SK-N-SH (cell line): ENCODE measurements around the gene KPRP. TPM values are rescaled to one million over a fixed set of nuclear protein-coding genes. Genes with fewer than 3 reads are reported as not detected.

Source experiments
- CTCF ChIA-PET: fragments of 300-600, 350-600 bp; formaldehyde crosslinking; extraction: SDS; loops from one replicate; lab custom pipeline; 2021; lab: Yijun Ruan, JAX
- POLR2A ChIA-PET: fragments of 350-600 bp; sonication (Branson Sonifier 250); formaldehyde crosslinking; extraction: SDS; loops from one replicate; lab custom pipeline; 2020; ENCODE audit warnings: antibody characterized with exemption, inconsistent platforms; lab: Yijun Ruan, JAX
- DNase-seq: peaks from one replicate; pipeline ENCODE4 v3.0.0; 2012
- H2AFZ ChIP-seq: fragments of 200-600 bp; sonication (generic); 2 replicates; pipeline ENCODE4 v1.8.1; 2016; ENCODE audit warnings: antibody characterized with exemption, mild to moderate bottlenecking, low read depth
- H3F3A ChIP-seq: fragments of 200-600 bp; sonication (generic); replicated peaks from 2 replicates; pipeline ENCODE3; 2016; ENCODE audit warnings: antibody characterized with exemption, mild to moderate bottlenecking; ENCODE audit not compliant: insufficient read depth
- H3K27ac ChIP-seq, 2 experiments: fragments of 200-500 bp in 1 of 2; fragments of 200-600 bp in 1 of 2; sonication (Bioruptor generic) in 1 of 2; sonication (generic), shearing (Covaris generic) in 1 of 2; 2 replicates each; pipeline versions ENCODE4 v1.5.1 to v1.6.1; 2014 to 2016; ENCODE audit warnings: low read depth in 2 of 2, inconsistent platforms in 1 of 2, low read length in 1 of 2, mild to moderate bottlenecking in 1 of 2, mixed read lengths in 1 of 2
- H3K27me3 ChIP-seq: fragments of 200-600 bp; sonication (generic), shearing (Covaris generic); 2 replicates; pipeline ENCODE4 v1.6.1; 2016; ENCODE audit warnings: mixed run types; ENCODE audit not compliant: insufficient read depth
- H3K36me3 ChIP-seq, 2 experiments: fragments of 200-500 bp in 1 of 2; fragments of 200-600 bp in 1 of 2; sonication (Bioruptor generic) in 1 of 2; sonication (generic) in 1 of 2; replicated peaks in 1 of 2; 2 replicates each; pipeline versions ENCODE3 to v1.5.1; 2014 to 2016; ENCODE audit warnings: low read length in 1 of 2, mild to moderate bottlenecking in 1 of 2; ENCODE audit not compliant: insufficient read depth in 2 of 2, control insufficient read depth in 1 of 2
- H3K4me1 ChIP-seq, 2 experiments: fragments of 200-500 bp in 1 of 2; fragments of 200-600 bp in 1 of 2; sonication (Bioruptor generic) in 1 of 2; sonication (generic), shearing (Covaris generic) in 1 of 2; 2 replicates each; pipeline versions ENCODE4 v1.5.1 to v1.6.1; 2014 to 2016; ENCODE audit warnings: low read depth in 1 of 2, low read length in 1 of 2, mixed run types in 1 of 2; ENCODE audit not compliant: insufficient read depth in 2 of 2, control insufficient read depth in 1 of 2
- H3K4me2 ChIP-seq: fragments of 200-600 bp; sonication (generic), shearing (Covaris generic); 2 replicates; pipeline ENCODE4 v1.6.1; 2017; ENCODE audit warnings: mixed run types
- H3K4me3 ChIP-seq, 2 experiments: fragments of 200-500 bp in 1 of 2; fragments of 200-600 bp in 1 of 2; sonication (Bioruptor generic) in 1 of 2; sonication (generic), shearing (Covaris generic) in 1 of 2; 2 replicates each; pipeline versions ENCODE4 v1.5.1 to v1.8.1; 2014 to 2016; ENCODE audit warnings: low read depth in 2 of 2, inconsistent platforms in 1 of 2, low read length in 1 of 2, mild to moderate bottlenecking in 1 of 2, mixed read lengths in 1 of 2, moderate library complexity in 1 of 2
- H3K79me2 ChIP-seq: fragments of 200-600 bp; sonication (generic); 2 replicates; pipeline ENCODE4 v1.8.1; 2017; ENCODE audit warnings: mild to moderate bottlenecking; ENCODE audit not compliant: insufficient read depth
- H3K9ac ChIP-seq: fragments of 200-600 bp; sonication (generic); 2 replicates; pipeline ENCODE4 v1.6.1; 2017; ENCODE audit warnings: mixed run types
- H3K9me2 ChIP-seq: fragments of 200-600 bp; sonication (generic); 2 replicates; pipeline ENCODE4 v1.6.1; 2017; ENCODE audit warnings: mixed run types
- H3K9me3 ChIP-seq: fragments of 200-600 bp; sonication (generic); 2 replicates; pipeline ENCODE4 v1.6.1; 2017; ENCODE audit warnings: mixed run types, mild to moderate bottlenecking, moderate library complexity
- H4K20me1 ChIP-seq: fragments of 200-600 bp; sonication (generic); 2 replicates; pipeline ENCODE4 v1.6.1; 2017; ENCODE audit warnings: mild to moderate bottlenecking, mixed run types; ENCODE audit not compliant: insufficient read depth
- CHD2 ChIP-seq: fragments of 150-350 bp; IDR thresholded peaks from 2 replicates; pipeline ENCODE4 v1.6.1; 2018; ENCODE audit warnings: low read length; ENCODE audit not compliant: partially characterized antibody
- CTCF ChIP-seq: fragments of 200-600 bp; sonication (generic); IDR thresholded peaks from 2 replicates; pipeline ENCODE4 v1.6.1; 2017; ENCODE audit warnings: antibody characterized with exemption, mild to moderate bottlenecking, moderate library complexity
- ELF1 ChIP-seq: IDR thresholded peaks from 2 replicates; pipeline ENCODE4 v1.4.0; 2012
- FOSL2 ChIP-seq: IDR thresholded peaks from 2 replicates; pipeline ENCODE4 v1.4.0; 2012; ENCODE audit warnings: low read depth, mild to moderate bottlenecking, moderate library complexity, borderline replicate concordance
- GABPA ChIP-seq: IDR thresholded peaks from 2 replicates; pipeline ENCODE4 v1.4.0; 2012; ENCODE audit warnings: low read depth, mild to moderate bottlenecking
- IRF3 ChIP-seq: fragments of 150-350 bp; IDR thresholded peaks from 2 replicates; pipeline ENCODE4 v1.6.1; 2016; ENCODE audit warnings: mild to moderate bottlenecking, low read depth, low read length
- MEF2A ChIP-seq: IDR thresholded peaks from 2 replicates; pipeline ENCODE4 v1.4.0; 2012; ENCODE audit warnings: low read depth, borderline replicate concordance
- POLR2AphosphoS5 ChIP-seq: IDR thresholded peaks from 2 replicates; pipeline ENCODE4 v1.6.1; 2012; ENCODE audit warnings: low read depth, low read length
- RAD21 ChIP-seq: IDR thresholded peaks from 2 replicates; pipeline ENCODE4 v1.6.1; 2012; ENCODE audit warnings: mild to moderate bottlenecking, low read length
- SIN3A ChIP-seq: IDR thresholded peaks from 2 replicates; pipeline ENCODE4 v1.6.1; 2012; ENCODE audit warnings: low read depth, mild to moderate bottlenecking, low read length, moderate library complexity, borderline replicate concordance
- SMC3 ChIP-seq: IDR thresholded peaks from 2 replicates; pipeline ENCODE4 v1.6.1; 2012; ENCODE audit warnings: low read depth, low read length, improper control_type of control experiment
- TCF12 ChIP-seq: IDR thresholded peaks from 2 replicates; pipeline ENCODE4 v1.4.0; 2012
- USF1 ChIP-seq: IDR thresholded peaks from 2 replicates; pipeline ENCODE4 v1.4.0; 2012; ENCODE audit warnings: low read depth, borderline replicate concordance
- YY1 ChIP-seq: IDR thresholded peaks from 2 replicates; pipeline ENCODE4 v1.4.0; 2012; ENCODE audit warnings: low read depth, mild to moderate bottlenecking
- ZBTB33 ChIP-seq: IDR thresholded peaks from 2 replicates; pipeline ENCODE4 v1.4.0; 2012; ENCODE audit warnings: low read depth, borderline replicate concordance
- WGBS: methylation state at CpG from one replicate; pipeline ENCODE4 v1.1.6; 2017; ENCODE audit warnings: low lambda C conversion rate; 5-methylcytosine and 5-hydroxymethylcytosine counted together
- polyA plus RNA-seq, 3 experiments: library from polyadenylated mRNA; depleted of rRNA; stranded (reverse); fragments of >200 nt; gene quantifications; 2 replicates each; pipeline ENCODE4 v1.2.3, GENCODE V29; 2012

KPRP gene
- polyA plus RNA-seq, 1 of the 3 experiments (the other 2 are of a cell fraction): not detected

GRCh38 chr1:152770411-152770810 is 12.6 kb downstream of the KPRP start (continued):
- no peak for TF ChIP-seq CTCF
- TF ChIP-seq SMC3: no peak
- TF ChIP-seq MEF2A: no peak
- TF ChIP-seq CHD2: no peak
- TF ChIP-seq YY1: no peak
- TF ChIP-seq IRF3: no peak

GRCh38 chr1:152774875-152775274 is 17.1 kb downstream of the KPRP start, which contains the start of gene LCE1F:
TSS of gene LCE1F (plus strand) at chr1:152775140. CDS start at chr1:152776372, 1,232 bp downstream.
- Histone ChIP-seq H3K79me2 (no peaks in the 10 kb centered on the region), H3K9me2 (no peaks in the 10 kb centered on the region), H4K20me1 (no peaks in the 10 kb centered on the region), H3K36me3 (no peaks in the 10 kb centered on the region), H3K27me3 (peaks cover 8% of the 10 kb centered on the region; the same call in 1 of the 2 replicates), H3K9ac (no peak within 1 kb of the TSS), H3F3A (no peaks in the 10 kb centered on the region), H3K4me3 (no peak within 1 kb of the TSS), H3K4me1 (no peaks in the 10 kb centered on the region), H3K9me3 (no peaks in the 10 kb centered on the region), H2AFZ (no peak within 1 kb of the TSS), H3K4me2 (no peak within 1 kb of the TSS), H3K27ac (no peak within 1 kb of the TSS)
- under 1% methylated on average over 6 of the region's 6 CpGs for WGBS
- ChIA-PET POLR2A (no interaction called here), CTCF (no interaction called here)
- TF ChIP-seq ZBTB33: no peak
- TF ChIP-seq SIN3A: no peak
- TF ChIP-seq RAD21: no peak
- no peak for TF ChIP-seq TCF12
- TF ChIP-seq USF1: no peak
- no peak for TF ChIP-seq FOSL2
- no peak for TF ChIP-seq ELF1
- no peak for TF ChIP-seq GABPA
- no peak for TF ChIP-seq CTCF
- TF ChIP-seq SMC3: no peak
- TF ChIP-seq YY1: no peak
- no peak for TF ChIP-seq MEF2A
- TF ChIP-seq POLR2AphosphoS5: no peak
- no peak for DNase-seq
